GM03348 (cell line): ENCODE measurements around the gene SCP2.

Experiments used
- DNase-seq: peaks from one replicate; pipeline ENCODE4 v3.0.0; 2012; ENCODE audit warnings: low spot score

SCP2 gene

GRCh38 chr1:53068314-53069099, 141.4 kb downstream of the SCP2 start:
- DNase-seq = no peak

DNA sequence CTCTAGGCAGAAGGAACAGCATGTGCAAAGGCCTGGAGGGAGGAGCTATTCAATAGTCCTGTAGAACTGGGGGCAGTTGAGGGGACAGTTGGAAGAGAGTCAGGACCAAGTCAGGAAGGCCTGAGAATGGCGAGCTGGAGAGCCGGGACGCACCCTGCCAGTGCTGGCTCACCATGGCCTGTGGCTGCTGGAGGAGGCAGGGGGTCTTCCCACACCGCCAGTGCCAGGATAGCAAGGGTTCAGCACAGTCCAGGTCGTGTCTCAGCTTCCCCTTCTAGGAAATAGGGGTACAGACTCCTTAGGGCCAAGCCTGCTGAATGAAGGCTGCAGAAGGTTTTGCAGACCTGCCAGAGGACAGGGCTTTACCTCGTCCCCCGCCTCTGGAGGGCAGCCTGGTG, 142.2 kb downstream of the SCP2 start:
- no peak for DNase-seq

DNA sequence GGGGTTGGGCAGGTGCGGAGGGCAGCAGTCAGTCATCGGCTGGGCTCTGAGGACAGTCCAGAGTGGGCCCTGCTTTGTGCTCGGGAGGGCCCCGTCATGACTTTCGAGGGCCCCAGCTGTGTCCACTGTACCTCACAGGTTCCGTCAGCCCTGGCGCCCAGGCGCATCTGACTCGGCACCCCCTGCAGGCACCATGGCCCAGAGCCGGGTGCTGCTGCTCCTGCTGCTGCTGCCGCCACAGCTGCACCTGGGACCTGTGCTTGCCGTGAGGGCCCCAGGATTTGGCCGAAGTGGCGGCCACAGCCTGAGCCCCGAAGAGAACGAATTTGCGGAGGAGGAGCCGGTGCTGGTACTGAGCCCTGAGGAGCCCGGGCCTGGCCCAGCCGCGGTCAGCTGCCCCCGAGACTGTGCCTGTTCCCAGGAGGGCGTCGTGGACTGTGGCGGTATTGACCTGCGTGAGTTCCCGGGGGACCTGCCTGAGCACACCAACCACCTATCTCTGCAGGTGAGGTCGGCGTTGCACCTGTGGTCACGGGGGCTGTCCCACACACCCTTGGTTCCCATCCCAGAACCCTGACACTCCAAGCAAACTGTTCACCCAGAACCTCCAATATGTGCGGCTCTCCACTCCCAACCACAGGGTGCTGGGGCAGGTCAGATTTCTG, 142.7 kb downstream of the SCP2 start:
- no peak for DNase-seq

GRCh38 chr1:53070621-53071020, 143.5 kb downstream of the SCP2 start:
- DNase-seq = no peak

DNA sequence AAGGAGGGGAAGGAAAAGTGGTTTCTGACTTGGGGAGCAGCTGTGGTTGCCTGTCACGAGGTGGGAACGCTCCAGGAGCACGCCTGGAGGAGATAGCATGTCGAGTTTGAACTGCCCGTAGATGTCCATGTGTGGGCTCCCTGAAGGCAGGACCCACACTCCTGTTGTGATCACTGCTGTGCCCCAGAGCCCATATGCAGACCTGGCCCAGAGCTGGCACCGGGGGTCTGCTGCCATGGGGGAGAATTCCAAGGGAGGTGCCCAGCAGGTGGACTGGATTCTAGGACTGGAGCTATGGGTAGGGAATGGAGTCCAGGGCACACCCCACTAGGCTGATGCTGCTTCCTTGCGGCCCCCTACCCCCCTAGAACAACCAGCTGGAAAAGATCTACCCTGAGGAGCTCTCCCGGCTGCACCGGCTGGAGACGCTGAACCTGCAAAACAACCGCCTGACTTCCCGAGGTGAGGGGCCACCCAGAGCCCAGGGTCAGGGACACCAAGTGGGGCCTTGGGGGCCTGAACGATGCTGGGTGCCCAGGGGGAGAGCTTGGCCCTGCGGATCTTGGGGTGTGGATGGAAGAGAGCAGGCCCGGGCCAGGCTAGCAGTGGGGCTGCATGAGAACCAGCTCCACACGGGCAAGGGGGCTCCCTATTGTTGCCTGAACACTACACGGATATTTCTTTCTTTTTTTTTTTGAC, 144.2 kb downstream of the SCP2 start:
- no peak for DNase-seq

GRCh38 chr1:53071915-53072314, 144.8 kb downstream of the SCP2 start:
- DNase-seq = no peak

DNA sequence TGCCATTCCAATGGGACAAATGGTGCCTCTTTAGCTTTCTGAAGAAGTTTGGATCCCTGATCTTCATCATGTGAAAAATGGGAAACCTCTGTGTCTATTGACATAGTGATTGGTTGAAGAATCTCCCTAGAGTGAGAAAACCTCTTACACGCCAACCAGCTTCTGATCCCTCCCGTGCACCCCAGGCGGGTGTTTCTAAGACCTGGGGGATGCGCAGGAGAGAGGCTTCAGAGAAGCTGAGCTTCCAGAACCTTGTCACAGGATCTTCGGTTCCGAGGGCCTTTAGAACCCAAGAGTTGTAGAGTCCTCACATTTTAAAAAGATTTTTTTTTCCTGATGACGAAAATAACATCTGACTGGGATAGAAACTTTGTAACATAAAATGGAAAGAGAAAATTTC, 146.2 kb downstream of the SCP2 start:
- DNase-seq = no peak

- no peak for DNase-seq
These were observed 146.8 kb downstream of the SCP2 start for GRCh38 chr1:53073868-53074311.

DNA sequence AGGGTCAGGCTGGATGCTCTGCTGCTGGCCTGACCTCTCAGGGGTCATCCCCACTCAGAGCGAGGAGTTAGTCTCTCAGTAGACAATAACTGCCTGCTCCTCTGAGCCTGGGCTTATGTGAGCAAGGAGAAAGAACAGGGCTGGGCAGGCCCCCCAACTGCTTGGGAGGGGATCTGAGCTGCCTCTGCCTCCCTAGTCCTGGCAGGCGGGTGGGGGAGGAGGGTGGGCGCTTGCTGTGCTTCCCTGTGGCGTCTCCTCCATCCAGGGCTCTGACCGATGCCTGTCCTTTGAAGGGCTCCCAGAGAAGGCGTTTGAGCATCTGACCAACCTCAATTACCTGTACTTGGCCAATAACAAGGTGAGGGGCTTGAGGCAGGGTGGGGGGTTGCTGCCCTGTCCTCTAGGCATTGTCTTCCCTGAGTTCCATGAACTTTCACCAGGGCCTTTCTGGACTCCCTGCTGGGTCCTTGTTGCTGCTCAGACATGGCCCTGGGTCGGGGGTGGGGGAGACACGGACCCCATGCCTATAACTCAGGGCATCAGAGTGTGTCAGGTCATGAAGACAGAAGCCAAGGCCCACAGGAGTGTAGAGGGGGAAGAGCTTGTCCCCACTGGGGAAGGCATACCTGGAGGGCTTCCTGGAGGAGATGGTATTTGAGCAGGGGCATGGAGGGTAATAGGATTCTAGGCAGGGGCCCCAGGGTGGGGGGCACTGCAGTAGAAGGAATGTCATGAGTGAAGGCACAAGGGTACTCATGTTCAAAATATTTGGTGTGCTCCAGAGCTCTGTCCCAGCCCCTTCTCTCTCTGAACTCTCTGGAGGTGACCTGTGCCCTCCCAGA, 147.5 kb downstream of the SCP2 start:
- no peak for DNase-seq

DNA sequence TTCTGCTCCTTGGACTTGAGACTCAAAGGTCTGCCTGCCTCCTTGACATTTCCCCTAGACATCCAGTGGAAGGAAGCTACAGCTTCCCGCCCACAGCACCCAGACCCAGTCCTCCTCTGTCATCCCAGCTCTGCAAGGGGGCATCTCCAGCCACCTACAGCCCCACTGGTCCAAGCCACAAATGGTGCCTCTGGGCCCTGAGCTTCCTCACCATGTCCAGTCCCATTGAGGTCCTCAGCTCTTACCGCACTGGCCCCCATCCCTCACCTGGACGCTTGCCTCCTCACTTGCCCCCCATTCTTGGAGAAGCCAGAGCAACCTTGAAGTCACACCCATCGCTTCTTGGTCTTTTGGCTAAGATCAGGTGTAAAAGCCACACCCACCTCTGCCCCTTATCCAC, 148.1 kb downstream of the SCP2 start:
- no peak for DNase-seq

GRCh38 chr1:53075761-53076163, 148.7 kb downstream of the SCP2 start:
- no peak for DNase-seq

DNA sequence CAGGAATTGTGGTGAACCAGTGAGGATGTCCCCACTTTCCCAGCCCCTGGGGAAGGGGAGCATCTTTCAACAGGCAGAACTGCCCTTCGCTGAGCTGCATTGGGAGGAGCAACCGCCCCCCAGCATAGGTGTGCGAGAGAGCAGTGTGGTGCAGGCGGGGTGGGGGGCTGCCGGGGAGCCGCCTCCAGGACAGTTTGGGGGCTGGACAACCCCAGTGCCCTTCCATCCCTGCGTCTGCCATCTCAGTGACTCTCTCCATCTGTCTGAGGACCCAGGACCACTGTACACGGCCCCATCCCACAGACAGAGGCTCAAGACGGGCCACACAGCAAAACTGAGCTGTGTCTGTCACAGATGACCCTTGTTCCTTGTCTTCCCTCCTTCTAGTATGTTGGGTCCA, 149.1 kb downstream of the SCP2 start:
- DNase-seq = no peak

GRCh38 chr1:53076721-53077598, 149.9 kb downstream of the SCP2 start:
- DNase-seq = no peak

DNA sequence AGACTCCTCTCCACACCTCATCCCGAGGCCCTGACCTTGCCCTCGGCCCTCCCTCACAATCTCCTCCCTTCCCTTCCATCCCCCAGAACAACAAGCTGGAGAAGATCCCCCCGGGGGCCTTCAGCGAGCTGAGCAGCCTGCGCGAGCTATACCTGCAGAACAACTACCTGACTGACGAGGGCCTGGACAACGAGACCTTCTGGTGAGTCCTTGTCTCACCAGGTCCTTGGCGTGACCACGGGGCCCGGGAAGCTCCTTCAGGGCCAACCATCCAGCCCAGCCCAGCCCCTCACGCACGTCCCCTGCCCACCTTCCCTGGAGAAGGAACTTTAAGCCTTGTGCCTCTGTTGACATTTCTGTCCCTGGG, 150.5 kb downstream of the SCP2 start:
- DNase-seq = no peak

DNA sequence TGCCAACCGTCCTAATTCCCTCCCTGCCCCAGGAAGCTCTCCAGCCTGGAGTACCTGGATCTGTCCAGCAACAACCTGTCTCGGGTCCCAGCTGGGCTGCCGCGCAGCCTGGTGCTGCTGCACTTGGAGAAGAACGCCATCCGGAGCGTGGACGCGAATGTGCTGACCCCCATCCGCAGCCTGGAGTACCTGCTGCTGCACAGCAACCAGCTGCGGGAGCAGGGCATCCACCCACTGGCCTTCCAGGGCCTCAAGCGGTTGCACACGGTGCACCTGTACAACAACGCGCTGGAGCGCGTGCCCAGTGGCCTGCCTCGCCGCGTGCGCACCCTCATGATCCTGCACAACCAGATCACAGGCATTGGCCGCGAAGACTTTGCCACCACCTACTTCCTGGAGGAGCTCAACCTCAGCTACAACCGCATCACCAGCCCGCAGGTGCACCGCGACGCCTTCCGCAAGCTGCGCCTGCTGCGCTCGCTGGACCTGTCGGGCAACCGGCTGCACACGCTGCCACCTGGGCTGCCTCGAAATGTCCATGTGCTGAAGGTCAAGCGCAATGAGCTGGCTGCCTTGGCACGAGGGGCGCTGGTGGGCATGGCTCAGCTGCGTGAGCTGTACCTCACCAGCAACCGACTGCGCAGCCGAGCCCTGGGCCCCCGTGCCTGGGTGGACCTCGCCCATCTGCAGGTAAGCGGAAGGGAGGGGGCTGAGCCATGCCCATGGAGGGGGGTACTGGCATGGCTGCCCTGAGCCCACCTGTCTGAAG, 151.4 kb downstream of the SCP2 start:
- no peak for DNase-seq

DNA sequence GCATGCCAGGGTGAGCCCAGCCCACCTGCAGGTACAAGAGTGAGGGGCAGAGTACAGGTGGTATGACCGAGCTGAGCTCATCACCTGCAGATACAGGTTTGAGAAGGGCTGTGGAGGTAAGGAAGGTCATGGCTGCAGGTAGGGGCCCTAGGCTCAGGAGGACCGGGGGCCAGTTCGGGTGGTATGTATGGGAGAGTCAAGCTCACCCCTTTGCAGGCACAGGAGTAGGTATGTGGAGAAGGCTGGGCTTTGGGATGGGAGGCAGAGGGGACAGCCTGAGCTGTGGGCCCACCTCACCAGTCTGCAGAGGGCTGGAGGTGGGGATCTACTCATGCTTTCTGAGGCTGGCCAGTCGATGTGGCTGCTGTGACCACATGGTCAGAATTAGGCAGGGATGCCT, 152.2 kb downstream of the SCP2 start:
- DNase-seq = no peak

- no peak for DNase-seq
These were observed 153.0 kb downstream of the SCP2 start for GRCh38 chr1:53080041-53080440.

DNA sequence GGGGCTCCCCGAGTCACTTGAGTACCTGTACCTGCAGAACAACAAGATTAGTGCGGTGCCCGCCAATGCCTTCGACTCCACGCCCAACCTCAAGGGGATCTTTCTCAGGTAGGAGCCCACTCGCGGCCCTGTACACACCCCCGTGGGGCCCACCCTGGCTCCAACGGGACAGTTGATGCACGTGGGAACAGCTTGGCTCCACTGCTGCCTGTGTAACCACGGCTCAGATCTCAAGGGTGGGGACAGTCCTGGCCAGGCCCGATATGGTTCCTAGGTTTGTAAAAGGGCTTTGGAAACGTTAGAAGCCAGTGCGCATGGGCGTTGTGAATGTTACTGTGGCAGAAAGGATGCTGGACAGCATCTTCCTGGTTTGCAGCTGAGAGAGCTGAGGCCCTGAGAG, 153.7 kb downstream of the SCP2 start:
- DNase-seq = no peak

DNA sequence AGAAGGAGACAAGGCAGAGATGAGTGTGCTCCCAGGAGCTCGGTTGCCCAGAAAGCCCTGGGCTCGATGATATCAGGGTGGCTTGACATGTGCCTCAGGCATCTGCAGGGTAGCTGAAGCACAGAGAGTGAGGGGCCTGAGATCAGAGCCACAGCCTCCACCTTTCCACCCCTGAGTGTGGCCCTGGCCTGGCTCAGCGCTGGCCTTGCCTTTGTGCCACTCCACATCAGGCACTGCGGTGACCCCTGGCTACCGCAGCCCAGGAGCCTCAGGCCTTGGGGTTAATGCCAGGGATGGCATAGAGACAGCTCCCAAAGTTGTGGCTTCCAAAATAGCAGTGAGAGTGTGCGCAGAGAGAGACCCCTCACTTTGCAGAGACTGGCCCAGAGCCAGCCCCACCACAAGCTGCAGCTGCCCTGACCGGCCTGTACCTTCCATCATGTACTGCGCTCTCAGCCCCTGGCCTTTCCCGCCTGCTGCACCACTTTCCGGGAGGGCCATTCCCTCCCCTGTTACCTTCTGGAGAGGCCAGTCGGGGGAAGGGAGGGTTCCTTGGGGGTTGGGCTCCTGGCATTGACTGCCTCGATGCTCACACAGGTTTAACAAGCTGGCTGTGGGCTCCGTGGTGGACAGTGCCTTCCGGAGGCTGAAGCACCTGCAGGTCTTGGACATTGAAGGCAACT, 154.4 kb downstream of the SCP2 start:
- no peak for DNase-seq
